KG1 (cell line): ENCODE results near the gene KIF4A.
"Not testable (repeated sequence)": the region's sequence is repeated elsewhere in the genome, so short reads cannot be mapped to it uniquely, and the experiment has no call there.

Source experiments
- DNase-seq: peaks from one replicate; lab custom pipeline; 2025; lab: John Stamatoyannopoulos, UW

The KIF4A gene

GRCh38 chrX:70292788-70293187, 2.9 kb downstream of the KIF4A start:
- no peak for DNase-seq

- no peak for DNase-seq
Measured at GRCh38 chrX:70293621-70294020, 3.7 kb downstream of the KIF4A start.

DNA sequence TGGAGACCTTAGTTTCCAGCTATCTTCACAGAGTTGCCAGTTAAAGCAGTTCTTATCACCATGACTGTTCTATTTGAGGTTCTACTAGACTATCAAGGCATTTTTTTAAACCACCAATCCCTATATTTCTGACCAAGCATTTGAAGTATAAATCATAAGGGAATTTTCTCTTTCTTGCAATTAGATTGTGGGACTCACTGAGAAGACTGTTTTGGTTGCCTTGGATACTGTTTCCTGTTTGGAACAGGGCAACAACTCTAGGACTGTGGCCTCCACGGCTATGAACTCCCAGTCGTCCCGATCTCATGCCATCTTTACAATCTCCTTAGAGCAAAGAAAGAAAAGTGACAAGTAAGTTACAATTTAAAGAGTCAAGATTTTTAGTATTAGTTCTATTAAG, 11.8 kb downstream of the KIF4A start:
- DNase-seq, result no peak

DNA sequence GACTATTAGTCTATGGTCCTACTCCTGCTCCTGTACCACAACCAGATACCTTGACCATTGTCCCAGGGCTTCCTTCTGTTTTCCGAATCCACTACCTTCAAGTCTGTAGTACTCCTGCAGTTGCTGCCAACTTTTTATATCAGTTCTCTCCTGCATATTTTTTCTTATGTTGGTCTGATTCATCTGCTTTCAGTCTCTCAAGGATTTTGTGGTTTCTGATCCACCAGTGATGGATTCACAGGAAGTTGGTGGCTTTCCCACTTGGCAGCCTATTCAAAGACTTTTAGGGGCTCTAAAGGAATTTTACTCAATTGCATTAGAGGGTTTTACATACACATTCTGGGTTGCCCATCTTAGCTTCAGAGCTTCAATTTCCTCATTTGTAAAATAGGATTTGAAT, 23.6 kb downstream of the KIF4A start:
- no peak for DNase-seq

DNA sequence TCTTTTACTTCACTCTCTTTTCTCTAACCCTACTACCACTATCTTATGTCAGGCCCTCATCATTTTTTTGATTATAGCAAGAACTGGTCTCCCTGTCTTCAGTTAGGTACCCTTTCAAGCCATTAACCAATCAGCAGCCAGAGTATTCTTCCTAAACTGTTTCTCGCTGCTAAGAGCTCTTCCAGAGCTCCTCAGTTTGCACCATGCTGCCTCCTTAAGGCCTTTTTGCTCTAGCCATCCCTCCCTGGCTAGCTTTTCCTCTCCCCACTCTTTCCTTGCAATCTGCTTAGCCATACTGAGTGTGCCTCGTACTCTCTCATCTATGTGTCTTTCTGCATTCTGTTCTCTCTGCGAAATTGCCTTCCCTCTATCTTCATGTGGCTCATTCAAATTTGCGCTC, 32.9 kb downstream of the KIF4A start:
- DNase-seq, result no peak

DNA sequence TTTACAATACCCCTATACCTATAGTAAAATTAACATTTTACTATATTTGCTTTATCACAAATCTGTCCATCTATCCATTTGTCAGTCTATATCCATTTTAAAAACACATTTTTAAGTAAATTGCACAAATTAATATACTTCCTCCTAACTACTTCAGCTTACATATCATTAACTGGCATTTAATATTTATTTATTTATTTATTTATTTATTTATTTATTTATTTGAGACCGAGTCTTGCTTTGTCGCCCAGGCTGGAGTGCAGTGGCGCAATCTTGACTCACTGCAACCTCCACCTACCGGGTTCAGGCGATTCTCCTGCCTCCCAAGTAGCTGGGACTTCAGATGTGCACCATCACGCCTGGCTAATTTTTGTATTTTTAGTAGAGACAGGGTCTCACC, 33.7 kb downstream of the KIF4A start:
- not testable (repeated sequence) for DNase-seq

DNA sequence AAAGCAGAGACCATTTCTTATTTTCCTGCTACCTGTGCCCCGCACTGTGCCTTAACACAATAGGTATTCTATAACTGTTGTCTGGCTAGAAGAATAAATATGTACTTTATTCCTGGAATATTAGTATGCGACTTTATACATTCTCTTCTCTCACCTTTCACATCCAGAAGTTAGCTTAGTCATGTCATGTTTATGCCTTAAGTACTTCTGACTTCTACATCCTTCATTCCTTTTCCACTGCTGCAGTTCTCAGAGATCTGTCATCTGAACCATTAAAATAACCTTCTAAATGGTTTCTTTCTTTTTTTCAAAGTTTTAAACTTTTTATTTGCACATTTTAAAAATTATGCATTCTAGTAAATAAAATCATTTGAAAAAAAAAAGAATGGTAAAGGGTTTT, 34.4 kb downstream of the KIF4A start:
- no peak for DNase-seq

- no peak for DNase-seq
Measured at GRCh38 chrX:70331161-70331560, 41.3 kb downstream of the KIF4A start.

DNA sequence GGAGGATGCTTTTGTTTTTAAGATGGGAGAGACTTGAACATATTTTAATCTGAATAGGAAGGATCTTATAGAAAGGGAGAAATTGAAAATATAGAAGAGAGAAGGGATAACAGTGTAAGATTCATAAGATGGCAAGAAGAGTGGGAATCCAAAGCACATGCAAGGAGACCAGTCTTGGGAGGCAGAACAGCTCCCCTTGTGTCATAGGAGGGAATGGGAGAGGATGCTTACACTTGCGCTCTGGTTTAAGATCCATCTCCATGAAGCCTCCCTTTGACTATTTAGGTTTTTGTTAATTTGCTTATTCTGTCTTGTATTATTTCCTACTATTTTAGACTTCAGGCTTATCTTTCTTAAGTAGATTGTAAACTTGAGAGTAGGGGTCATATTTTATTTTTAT, 42.7 kb downstream of the KIF4A start:
- no peak for DNase-seq

- DNase-seq, result no peak
Measured at GRCh38 chrX:70336767-70337166, 46.9 kb downstream of the KIF4A start.

- no peak for DNase-seq
Measured at GRCh38 chrX:70338290-70338689, 48.4 kb downstream of the KIF4A start.

DNA sequence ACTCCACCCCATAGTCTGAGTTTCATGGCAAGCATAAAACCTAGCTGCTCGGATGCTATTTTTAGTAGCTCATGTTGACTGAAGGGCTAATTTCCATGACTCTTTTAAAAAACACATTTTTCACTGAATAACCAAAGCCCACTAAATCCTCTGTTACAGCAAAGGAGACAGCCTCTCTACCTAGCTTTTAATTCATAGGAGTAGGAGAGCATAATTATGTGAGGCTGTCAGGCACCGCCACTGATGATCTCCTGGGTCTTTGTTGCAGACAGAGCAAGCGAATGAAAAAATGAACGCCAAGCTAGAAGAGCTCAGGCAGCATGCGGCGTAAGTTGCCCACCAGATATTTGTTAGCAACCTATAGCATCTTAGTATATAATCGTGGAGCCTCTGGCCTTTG, 53.5 kb downstream of the KIF4A start:
- no peak for DNase-seq

DNA sequence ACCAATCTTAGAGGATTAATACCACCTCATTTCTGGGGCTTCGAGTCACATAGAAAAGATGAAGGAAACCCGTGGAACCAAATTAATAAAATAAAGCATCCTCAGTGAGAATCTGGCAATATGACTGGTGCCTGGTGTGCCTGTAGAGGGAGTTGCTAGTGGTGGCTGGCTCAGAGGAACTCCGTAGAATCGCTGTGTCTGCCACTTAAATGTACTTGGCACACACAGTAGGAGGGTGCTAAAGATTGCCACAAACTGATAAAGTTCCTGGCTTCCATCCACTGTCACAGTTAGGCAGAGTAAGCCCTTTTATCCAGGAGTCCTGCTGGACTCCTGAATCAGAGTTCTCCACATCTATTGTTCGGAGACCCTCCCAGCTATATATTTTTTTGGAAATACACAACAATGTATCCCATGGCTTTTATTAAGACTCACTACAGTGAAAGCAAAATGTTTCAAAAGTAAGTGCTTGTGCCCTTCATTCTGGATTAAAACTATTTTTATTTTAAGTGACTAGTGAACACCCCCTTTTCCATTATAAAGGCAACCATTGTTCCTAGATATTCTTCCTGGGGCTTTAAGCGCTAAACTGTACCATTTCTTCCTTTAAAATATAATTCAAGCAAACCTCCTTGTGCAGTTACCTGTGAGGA, 56.6 kb downstream of the KIF4A start:
- DNase-seq, result no peak

GRCh38 chrX:70348825-70349224, 58.9 kb downstream of the KIF4A start:
- not testable (repeated sequence) for DNase-seq

DNA sequence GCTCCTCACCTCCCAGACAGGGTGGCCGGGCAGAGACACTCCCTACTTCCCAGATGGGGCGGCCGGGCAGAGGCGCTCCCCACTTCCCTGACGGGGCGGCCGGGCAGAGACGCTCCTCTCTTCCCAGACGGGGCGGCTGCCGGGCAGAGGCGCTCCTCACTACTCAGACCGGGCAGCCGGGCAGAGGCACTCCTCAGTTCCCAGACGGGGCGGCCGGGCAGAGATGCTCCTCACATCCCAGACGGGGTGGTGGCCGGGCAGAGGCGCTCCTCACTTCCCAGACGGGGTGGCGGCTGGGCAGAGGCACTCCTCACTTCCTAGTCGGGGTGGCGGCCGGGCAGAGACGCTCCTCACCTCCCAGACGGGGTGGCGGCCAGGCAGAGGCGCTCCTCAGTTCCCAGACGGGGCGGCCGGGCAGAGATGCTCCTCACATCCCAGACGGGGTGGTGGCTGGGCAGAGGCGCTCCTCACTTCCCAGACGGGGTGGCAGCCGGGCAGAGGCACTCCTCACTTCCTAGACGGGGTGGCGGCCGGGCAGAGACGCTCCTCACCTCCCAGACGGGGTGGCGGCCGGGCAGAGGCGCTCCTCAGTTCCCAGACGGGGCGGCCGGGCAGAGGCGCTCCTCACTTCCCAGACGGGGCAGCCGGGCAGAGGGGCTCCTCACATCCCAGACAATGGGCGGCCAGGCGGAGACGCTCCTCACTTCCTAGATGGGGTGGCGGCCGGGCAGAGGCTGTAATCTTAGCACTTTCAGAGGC, 59.6 kb downstream of the KIF4A start:
- DNase-seq, result not testable (repeated sequence)

DNA sequence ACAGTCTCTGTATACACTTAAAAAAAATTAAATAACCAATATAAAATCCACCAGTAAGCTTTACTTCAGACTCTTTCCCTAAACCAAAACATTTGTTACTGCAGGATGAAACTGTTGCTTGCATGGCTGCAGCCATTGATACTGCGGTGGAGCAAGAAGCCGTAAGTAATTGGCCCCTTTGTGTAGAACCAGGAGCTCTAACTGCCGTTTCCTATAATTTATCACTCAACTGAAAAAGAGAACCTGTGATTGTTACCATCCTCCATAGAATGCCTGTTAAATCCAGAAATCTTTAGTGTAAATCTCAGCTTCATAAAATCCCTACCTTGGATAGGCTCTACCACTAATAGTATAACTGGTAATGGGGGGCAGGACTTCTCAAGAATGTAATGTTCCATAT, 62.6 kb downstream of the KIF4A start:
- DNase-seq, result no peak

DNA sequence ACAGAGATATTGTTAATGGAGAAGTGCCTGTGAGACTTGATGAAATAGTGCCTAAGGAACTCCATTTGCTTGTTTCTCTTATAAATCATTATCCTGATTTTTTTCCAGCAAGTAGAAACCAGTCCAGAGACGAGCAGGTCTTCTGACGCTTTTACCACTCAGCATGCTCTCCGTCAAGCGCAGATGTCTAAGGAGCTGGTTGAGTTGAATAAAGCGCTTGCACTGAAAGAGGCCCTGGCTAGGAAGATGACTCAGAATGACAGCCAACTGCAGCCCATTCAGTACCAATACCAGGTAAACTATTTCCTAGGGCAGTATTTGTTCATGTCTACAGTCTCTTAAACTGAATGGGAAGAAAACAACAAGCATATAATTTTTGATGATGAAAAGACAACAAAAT, 63.6 kb downstream of the KIF4A start:
- DNase-seq, result no peak

DNA sequence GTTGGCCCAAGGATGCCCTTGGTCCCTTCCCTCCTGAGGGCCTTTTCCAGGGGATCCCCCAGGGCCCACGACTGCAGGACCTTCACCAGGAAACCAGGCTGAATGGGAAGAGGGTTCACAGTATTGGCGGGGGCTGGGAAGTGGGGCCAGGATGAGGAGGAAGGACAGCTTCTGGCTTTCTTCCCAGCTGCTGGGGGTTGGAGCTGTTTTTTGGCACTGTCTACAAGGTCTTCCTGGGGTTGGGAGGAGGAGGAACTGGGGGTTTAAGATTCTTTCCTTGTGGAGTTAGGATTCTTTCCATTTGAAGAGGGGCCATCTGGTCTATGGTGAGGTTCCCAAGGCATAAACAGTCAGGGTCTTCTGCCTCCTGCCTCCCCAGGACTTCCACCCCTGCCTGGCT, 64.8 kb downstream of the KIF4A start:
- no peak for DNase-seq

DNA sequence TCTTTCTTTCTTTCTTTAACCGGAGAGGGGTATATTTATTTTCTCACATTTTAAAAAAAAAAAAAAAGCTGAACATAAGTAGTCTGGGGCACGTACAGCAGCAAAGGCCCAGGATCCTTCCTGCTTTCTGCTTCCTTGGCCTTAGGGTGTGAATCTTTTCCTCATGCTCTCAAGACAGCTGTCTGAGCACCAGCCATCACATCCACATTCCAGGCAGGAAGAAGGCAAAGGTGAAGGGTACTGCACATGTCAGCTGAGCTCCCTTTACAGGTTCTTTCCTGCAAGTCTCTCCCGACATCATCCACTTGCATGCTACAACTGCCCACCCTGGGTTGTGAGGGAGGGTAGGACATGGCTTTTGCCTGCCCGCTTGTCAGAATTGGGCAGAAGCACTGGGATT, 69.6 kb downstream of the KIF4A start:
- no peak for DNase-seq

- no peak for DNase-seq
Measured at GRCh38 chrX:70360366-70360765, 70.5 kb downstream of the KIF4A start.

- not testable (repeated sequence) for DNase-seq
Measured at GRCh38 chrX:70368731-70369130, 78.8 kb downstream of the KIF4A start.

- no peak for DNase-seq
Measured at GRCh38 chrX:70386235-70386634, 96.3 kb downstream of the KIF4A start.

DNA sequence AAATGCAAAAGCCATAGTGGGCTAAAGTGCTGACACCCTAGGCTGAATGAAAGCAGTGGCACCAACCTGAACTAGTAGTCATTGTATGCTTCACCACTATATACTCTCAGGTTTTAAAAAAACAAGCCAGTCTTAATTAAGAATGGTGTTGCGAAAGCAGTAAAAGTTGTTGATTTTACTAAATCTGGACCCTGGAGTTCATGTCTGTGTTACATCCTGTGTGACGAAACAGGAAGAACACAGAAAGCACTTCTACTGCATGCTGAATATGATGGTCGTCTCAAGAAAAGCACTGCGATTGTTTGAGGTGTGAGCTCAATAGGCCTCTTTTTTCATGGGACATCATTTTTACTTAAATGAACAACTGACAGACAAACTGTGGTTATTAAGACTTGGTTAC, 109.0 kb downstream of the KIF4A start:
- DNase-seq, result peak; percentile 0

- not testable (repeated sequence) for DNase-seq
Measured at GRCh38 chrX:70400181-70400580, 110.3 kb downstream of the KIF4A start.
